Retinal pigment epithelial cell (primary cell): ENCODE data around the gene IGSF8.

Experiments
- DNase-seq: peaks from one replicate; pipeline ENCODE4 v3.0.0-alpha.2; 2010; ENCODE audit warnings: low read depth
- H3K4me3 ChIP-seq: 2 replicates; pipeline ENCODE4 v1.5.1; 2011; ENCODE audit warnings: mild to moderate bottlenecking, low read length, control low read depth, moderate library complexity
- CTCF ChIP-seq: conservative IDR thresholded peaks from 2 replicates; pipeline ENCODE4 v1.5.1; 2011; ENCODE audit warnings: low read depth, low read length, control low read depth, inconsistent platforms

IGSF8 gene

GRCh38 chr1:160097911-160098851 is at the start of gene IGSF8:
Gene IGSF8 (minus strand): TSS chr1:160098619. CDS start chr1:160098472, 147 bp downstream.
- TF ChIP-seq CTCF = no peak
- peak within 1 kb of the TSS; percentile 69 for H3K4me3 ChIP-seq
- no peak for DNase-seq

- no peak overlapping the region for H3K4me3 ChIP-seq
- DNase-seq = no peak
- TF ChIP-seq CTCF = no peak
Observed at GRCh38 chr1:160148121-160148520, 49.7 kb upstream of the IGSF8 start.

GRCh38 chr1:160146107-160146506 is 47.7 kb upstream of the IGSF8 start:
- no peak overlapping the region for H3K4me3 ChIP-seq
- no peak for DNase-seq
- TF ChIP-seq CTCF = no peak

- DNase-seq = peak; percentile 11
- H3K4me3 ChIP-seq = no peak overlapping the region
- no peak for TF ChIP-seq CTCF
Observed at GRCh38 chr1:160144921-160145320, 46.5 kb upstream of the IGSF8 start.

GRCh38 chr1:160143695-160144094 is 45.3 kb upstream of the IGSF8 start:
- no peak overlapping the region for H3K4me3 ChIP-seq
- no peak for DNase-seq

GRCh38 chr1:160139840-160140239 is 41.4 kb upstream of the IGSF8 start:
- no peak for DNase-seq
- no peak overlapping the region for H3K4me3 ChIP-seq
- TF ChIP-seq CTCF = no peak

More at GRCh38 chr1:160143695-160144094, 45.3 kb upstream of the IGSF8 start:
- no peak for TF ChIP-seq CTCF
